GM12878 (cell line): Measurements from ENCODE around the gene CRTC3. TPM values are rescaled to one million over a fixed set of nuclear protein-coding genes. Genes with fewer than 3 reads are reported as not detected.
A peak's percentile ranks its signal among the peaks of the same experiment; 100 is the strongest.

Source experiments
- BCLAF1 ChIP-seq: fragments of 450-650 bp; IDR thresholded peaks from 2 replicates; pipeline ENCODE4 v1.6.1; 2017; ENCODE audit warnings: antibody characterized with exemption, mild to moderate bottlenecking, moderate library complexity
- BMI1 ChIP-seq: fragments of 450-650 bp; IDR thresholded peaks from 2 replicates; pipeline ENCODE4 v1.6.1; 2016; ENCODE audit warnings: mild to moderate bottlenecking, moderate library complexity, borderline replicate concordance
- CEBPB ChIP-seq, 2 experiments: fragments of 150-350 bp in 1 of 2; IDR thresholded peaks; 2 replicates each; pipeline ENCODE4 v1.6.1; 2012 to 2014; ENCODE audit warnings: low read depth in 2 of 2, low read length in 2 of 2, borderline replicate concordance in 1 of 2, inconsistent platforms in 1 of 2
- CHD1 ChIP-seq: IDR thresholded peaks from 2 replicates; pipeline ENCODE4 v1.6.1; 2012; ENCODE audit warnings: low read depth, low read length, improper control_type of control experiment
- E2F8 ChIP-seq: fragments of 450-650 bp; IDR thresholded peaks from 2 replicates; pipeline ENCODE4 v1.6.1; 2018; ENCODE audit warnings: mild to moderate bottlenecking, low read depth, moderate library complexity; ENCODE audit not compliant: partially characterized antibody
- IKZF1 ChIP-seq: fragments of 450-650 bp; conservative IDR thresholded peaks from 2 replicates; pipeline ENCODE4 v1.6.1; 2017; ENCODE audit warnings: antibody characterized with exemption, mild to moderate bottlenecking
- MYC ChIP-seq: IDR thresholded peaks from 2 replicates; pipeline ENCODE4 v1.6.1; 2011; ENCODE audit warnings: mild to moderate bottlenecking, low read length, moderate library complexity, inconsistent platforms; ENCODE audit not compliant: insufficient read depth, insufficient replicate concordance, insufficient read length, severe bottlenecking
- NFYB ChIP-seq: IDR thresholded peaks from 2 replicates; pipeline ENCODE4 v1.6.1; 2011; ENCODE audit warnings: low read depth, mild to moderate bottlenecking, low read length, improper control_type of control experiment, moderate library complexity; ENCODE audit not compliant: insufficient read depth
- SPI1 ChIP-seq: IDR thresholded peaks from 2 replicates; pipeline ENCODE4 v1.6.1; 2011; ENCODE audit warnings: low read depth, mild to moderate bottlenecking, low read length, moderate library complexity, borderline replicate concordance; ENCODE audit not compliant: insufficient read depth
- ZNF217 ChIP-seq: fragments of 450-650 bp; IDR thresholded peaks from 2 replicates; pipeline ENCODE4 v1.6.1; 2017; ENCODE audit warnings: antibody characterized with exemption, mild to moderate bottlenecking
- ZNF687 ChIP-seq: fragments of 450-650 bp; IDR thresholded peaks from 2 replicates; pipeline ENCODE4 v1.6.1; 2017; ENCODE audit warnings: mild to moderate bottlenecking, moderate library complexity
- polyA plus RNA-seq, 11 experiments: library from polyadenylated mRNA; depleted of rRNA in 4 of 11; unstranded in 6 of 11; stranded (reverse) in 5 of 11; fragments of >200 nt; fragmentation: Nextera tagmentation in 4 of 11; fragmentation: Illumina TruSeq in 1 of 11; extraction: Ambion mirVana in 4 of 11; extraction: Trizol in 1 of 11; gene quantifications; 1 replicate in 1 of 11; 2 replicates in 10 of 11; pipeline versions ENCODE4 v1.2.1 to v1.2.3, GENCODE V29; 2011 to 2016; ENCODE audit warnings: inconsistent platforms in 2 of 11, missing spikeins in 2 of 11, low read depth in 1 of 11
- total RNA-seq, 4 experiments: library from RNA; depleted of rRNA in 3 of 4; stranded (reverse); fragments of >200 nt in 3 of 4; fragmentation: Illumina TruSeq in 1 of 4; extraction: Trizol in 1 of 4; gene quantifications; 2 replicates each; pipeline versions ENCODE4 v1.2.1 to v1.2.3, GENCODE V29; 2013 to 2021
- TF ChIP-seq, protein P1 (sequence below): fragments of 450-650 bp; IDR thresholded peaks from 2 replicates; pipeline ENCODE4 v1.6.1; 2017; ENCODE audit warnings: low read depth, mild to moderate bottlenecking, moderate library complexity
- TF ChIP-seq, protein P2 (sequence below): fragments of 450-650 bp; formaldehyde crosslinking; IDR thresholded peaks from 2 replicates; pipeline ENCODE4 v1.4.0; 2020; ENCODE audit warnings: mild to moderate bottlenecking, moderate library complexity

Gene CRTC3
- total and polyA plus RNA-seq, 10 of the 15 experiments (the other 5 are each of a cell fraction or from before 2014, with no cell fraction given): 3.5 to 36.9 (median 18.9) TPM

DNA sequence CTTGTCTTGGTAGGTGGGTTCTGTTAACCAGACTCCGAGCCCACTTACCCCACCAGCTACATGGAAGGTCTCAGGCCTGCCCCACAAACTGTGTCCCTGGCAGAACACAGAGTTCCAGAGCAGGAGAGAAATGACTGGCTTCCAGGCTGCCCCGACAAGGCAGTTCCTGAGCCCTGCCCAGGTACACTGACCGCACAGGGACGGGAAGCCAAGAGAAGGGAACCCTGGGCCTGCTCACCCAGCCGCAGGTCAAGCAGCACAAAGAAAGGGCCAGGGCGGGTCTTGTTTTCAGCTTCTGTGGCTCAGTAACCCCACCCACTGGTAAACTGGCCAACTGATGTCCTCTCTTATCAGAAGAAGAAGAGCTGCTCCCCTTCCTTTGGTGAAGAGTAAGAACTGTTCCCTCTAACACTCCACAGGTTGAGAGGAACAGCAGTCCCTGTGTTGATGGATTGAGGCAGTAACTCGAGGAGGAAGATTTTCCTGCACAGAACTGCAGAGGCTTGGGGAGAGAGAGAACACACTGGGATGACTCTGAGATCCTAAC, 68.4 kb downstream of the CRTC3 start (continued):
- TF ChIP-seq BCLAF1 (no peak), ZNF217 (no peak), MYC (no peak), SPI1 (no peak), E2F8 (no peak), ZNF687 (no peak), NFYB (no peak), BMI1 (no peak), CHD1 (no peak), CEBPB (IDR thresholded peaks at IDR 0.05; ENCODE audit: borderline replicate concordance in 1 of 2, low read depth in 2 of 2, low read length in 2 of 2) (no peak), IKZF1 (peak; percentile 42)
- TF ChIP-seq, protein P1, sequence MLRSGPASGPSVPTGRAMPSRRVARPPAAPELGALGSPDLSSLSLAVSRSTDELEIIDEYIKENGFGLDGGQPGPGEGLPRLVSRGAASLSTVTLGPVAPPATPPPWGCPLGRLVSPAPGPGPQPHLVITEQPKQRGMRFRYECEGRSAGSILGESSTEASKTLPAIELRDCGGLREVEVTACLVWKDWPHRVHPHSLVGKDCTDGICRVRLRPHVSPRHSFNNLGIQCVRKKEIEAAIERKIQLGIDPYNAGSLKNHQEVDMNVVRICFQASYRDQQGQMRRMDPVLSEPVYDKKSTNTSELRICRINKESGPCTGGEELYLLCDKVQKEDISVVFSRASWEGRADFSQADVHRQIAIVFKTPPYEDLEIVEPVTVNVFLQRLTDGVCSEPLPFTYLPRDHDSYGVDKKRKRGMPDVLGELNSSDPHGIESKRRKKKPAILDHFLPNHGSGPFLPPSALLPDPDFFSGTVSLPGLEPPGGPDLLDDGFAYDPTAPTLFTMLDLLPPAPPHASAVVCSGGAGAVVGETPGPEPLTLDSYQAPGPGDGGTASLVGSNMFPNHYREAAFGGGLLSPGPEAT: no peak
- TF ChIP-seq, protein P2, sequence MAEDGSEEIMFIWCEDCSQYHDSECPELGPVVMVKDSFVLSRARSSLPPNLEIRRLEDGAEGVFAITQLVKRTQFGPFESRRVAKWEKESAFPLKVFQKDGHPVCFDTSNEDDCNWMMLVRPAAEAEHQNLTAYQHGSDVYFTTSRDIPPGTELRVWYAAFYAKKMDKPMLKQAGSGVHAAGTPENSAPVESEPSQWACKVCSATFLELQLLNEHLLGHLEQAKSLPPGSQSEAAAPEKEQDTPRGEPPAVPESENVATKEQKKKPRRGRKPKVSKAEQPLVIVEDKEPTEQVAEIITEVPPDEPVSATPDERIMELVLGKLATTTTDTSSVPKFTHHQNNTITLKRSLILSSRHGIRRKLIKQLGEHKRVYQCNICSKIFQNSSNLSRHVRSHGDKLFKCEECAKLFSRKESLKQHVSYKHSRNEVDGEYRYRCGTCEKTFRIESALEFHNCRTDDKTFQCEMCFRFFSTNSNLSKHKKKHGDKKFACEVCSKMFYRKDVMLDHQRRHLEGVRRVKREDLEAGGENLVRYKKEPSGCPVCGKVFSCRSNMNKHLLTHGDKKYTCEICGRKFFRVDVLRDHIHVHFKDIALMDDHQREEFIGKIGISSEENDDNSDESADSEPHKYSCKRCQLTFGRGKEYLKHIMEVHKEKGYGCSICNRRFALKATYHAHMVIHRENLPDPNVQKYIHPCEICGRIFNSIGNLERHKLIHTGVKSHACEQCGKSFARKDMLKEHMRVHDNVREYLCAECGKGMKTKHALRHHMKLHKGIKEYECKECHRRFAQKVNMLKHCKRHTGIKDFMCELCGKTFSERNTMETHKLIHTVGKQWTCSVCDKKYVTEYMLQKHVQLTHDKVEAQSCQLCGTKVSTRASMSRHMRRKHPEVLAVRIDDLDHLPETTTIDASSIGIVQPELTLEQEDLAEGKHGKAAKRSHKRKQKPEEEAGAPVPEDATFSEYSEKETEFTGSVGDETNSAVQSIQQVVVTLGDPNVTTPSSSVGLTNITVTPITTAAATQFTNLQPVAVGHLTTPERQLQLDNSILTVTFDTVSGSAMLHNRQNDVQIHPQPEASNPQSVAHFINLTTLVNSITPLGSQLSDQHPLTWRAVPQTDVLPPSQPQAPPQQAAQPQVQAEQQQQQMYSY (CRISPR knock-in tag): no peak
